ENCODE measurements around the gene TNK1.

The TNK1 gene

DNA sequence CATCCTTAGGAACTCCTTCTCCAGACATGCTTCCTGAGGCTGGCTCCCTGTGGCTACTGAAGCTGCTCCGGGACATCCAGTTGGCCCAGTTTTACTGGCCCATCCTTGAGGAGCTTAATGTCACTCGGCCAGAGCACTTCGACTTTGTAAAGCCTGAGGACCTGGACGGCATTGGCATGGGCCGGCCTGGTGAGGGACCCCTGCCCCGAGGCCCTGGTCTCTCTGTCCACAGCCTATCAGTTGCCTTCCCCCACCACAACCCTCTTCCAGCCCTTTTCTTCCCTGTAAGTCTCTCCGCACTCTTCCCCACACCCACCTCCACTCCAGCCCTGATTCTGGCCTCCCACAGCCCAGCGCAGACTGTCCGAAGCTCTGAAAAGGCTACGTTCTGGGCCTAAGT is 2.0 kb downstream of the TNK1 start (continued):
- TF ChIP-seq HOXC10 (CRISPR knock-in tag; IDR thresholded peaks at IDR 0.05): no peak
- TF ChIP-seq ZNF664 (tag by site-specific recombination; IDR thresholded peaks at IDR 0.05): no peak
- TF ChIP-seq, protein P1, sequence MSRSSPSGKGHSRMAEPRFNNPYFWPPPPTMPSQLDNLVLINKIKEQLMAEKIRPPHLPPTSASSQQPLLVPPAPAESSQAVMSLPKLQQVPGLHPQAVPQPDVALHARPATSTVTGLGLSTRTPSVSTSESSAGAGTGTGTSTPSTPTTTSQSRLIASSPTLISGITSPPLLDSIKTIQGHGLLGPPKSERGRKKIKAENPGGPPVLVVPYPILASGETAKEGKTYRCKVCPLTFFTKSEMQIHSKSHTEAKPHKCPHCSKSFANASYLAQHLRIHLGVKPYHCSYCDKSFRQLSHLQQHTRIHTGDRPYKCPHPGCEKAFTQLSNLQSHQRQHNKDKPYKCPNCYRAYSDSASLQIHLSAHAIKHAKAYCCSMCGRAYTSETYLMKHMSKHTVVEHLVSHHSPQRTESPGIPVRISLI (tag by site-specific recombination; IDR thresholded peaks at IDR 0.05): no peak
- TF ChIP-seq, protein P2, sequence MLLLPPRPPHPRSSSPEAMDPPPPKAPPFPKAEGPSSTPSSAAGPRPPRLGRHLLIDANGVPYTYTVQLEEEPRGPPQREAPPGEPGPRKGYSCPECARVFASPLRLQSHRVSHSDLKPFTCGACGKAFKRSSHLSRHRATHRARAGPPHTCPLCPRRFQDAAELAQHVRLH (tag by site-specific recombination; IDR thresholded peaks at IDR 0.05): no peak
- no peak for TF ChIP-seq ZNF561 (tag by site-specific recombination; IDR thresholded peaks at IDR 0.05; ENCODE audit: borderline replicate concordance)
- TF ChIP-seq, protein P3, sequence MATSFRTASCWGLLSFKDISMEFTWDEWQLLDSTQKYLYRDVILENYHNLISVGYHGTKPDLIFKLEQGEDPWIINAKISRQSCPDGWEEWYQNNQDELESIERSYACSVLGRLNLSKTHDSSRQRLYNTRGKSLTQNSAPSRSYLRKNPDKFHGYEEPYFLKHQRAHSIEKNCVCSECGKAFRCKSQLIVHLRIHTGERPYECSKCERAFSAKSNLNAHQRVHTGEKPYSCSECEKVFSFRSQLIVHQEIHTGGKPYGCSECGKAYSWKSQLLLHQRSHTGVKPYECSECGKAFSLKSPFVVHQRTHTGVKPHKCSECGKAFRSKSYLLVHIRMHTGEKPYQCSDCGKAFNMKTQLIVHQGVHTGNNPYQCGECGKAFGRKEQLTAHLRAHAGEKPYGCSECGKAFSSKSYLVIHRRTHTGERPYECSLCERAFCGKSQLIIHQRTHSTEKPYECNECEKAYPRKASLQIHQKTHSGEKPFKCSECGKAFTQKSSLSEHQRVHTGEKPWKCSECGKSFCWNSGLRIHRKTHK (tag by site-specific recombination; IDR thresholded peaks at IDR 0.05): no peak
- TF ChIP-seq ZNF184 (tag by site-specific recombination; IDR thresholded peaks at IDR 0.05): no peak
- no peak for TF ChIP-seq ZNF521 (tag by site-specific recombination; IDR thresholded peaks at IDR 0.05)
- no peak for TF ChIP-seq ZNF350 (tag by site-specific recombination; IDR thresholded peaks at IDR 0.05)

DNA sequence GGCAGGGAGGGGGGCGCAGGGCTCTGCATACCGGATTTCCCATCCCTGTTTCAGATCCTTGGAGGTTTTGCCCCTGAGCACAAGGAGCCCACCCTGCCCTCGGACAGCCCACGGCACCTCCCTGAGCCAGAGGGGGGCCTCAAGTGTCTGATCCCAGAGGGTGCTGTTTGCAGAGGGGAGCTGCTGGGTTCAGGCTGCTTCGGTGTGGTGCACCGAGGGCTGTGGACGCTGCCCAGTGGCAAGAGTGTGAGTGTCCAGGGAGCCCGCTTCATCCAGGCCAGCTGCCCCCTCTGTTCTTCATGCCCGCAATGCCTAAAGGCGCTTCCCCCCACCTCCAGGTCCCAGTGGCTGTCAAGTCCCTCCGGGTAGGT is 2.5 kb downstream of the TNK1 start:
- CTCF ChIA-PET: no interaction called here
- Histone ChIP-seq H3K4me1 (ENCODE audit: control insufficient read depth, insufficient read depth, low read length) (no peaks in the 10 kb centered on the region), H3K36me3 (ENCODE audit: control insufficient read depth in 2 of 2, insufficient read depth in 1 of 2, low read length in 2 of 2) (no peaks in the 10 kb centered on the region; a peak in 1 of 3 replicates), H3K27ac (ENCODE audit: extremely low read depth, low read depth, low read length) (no peak overlapping the region), H3K4me3 (ENCODE audit: low read depth, low read length) (no peak overlapping the region), H3K9me3 (ENCODE audit: control insufficient read depth, insufficient read depth, low read depth, low read length) (no peaks in the 10 kb centered on the region)
- POLR2A ChIA-PET: interaction anchor here (1.1 kb wide), 2 partner anchors 15 to 21 kb away, joined by 3 to 4 read pairs; partner anchors contain the start of gene TMEM256
- TF ChIP-seq ZNF211 (tag by site-specific recombination; IDR thresholded peaks at IDR 0.05; ENCODE audit: low read depth) (no peak), TRIM28 (IDR thresholded peaks at IDR 0.05; ENCODE audit: borderline replicate concordance, low read length) (no peak), ZNF791 (tag by site-specific recombination; IDR thresholded peaks at IDR 0.05) (no peak), ZNF121 (tag by site-specific recombination; IDR thresholded peaks at IDR 0.05) (no peak), ZFHX2 (tag by site-specific recombination; conservative IDR thresholded peaks at IDR 0.05) (no peak), BCL11A (tag by site-specific recombination; IDR thresholded peaks at IDR 0.05; ENCODE audit: low read depth) (no peak), ZNF629 (tag by site-specific recombination; IDR thresholded peaks at IDR 0.05) (no peak), SP2 (tag by site-specific recombination; IDR thresholded peaks at IDR 0.05) (no peak), ZNF266 (tag by site-specific recombination; IDR thresholded peaks at IDR 0.05; ENCODE audit: low read depth) (no peak), REPIN1 (tag by site-specific recombination; IDR thresholded peaks at IDR 0.05; ENCODE audit: low read depth) (no peak)
- TF ChIP-seq, protein P1 (tag by site-specific recombination; IDR thresholded peaks at IDR 0.05): no peak
- TF ChIP-seq, protein P4, sequence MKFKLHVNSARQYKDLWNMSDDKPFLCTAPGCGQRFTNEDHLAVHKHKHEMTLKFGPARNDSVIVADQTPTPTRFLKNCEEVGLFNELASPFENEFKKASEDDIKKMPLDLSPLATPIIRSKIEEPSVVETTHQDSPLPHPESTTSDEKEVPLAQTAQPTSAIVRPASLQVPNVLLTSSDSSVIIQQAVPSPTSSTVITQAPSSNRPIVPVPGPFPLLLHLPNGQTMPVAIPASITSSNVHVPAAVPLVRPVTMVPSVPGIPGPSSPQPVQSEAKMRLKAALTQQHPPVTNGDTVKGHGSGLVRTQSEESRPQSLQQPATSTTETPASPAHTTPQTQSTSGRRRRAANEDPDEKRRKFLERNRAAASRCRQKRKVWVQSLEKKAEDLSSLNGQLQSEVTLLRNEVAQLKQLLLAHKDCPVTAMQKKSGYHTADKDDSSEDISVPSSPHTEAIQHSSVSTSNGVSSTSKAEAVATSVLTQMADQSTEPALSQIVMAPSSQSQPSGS (tag by site-specific recombination; IDR thresholded peaks at IDR 0.05; ENCODE audit: low read depth): no peak
- TF ChIP-seq, protein P5, sequence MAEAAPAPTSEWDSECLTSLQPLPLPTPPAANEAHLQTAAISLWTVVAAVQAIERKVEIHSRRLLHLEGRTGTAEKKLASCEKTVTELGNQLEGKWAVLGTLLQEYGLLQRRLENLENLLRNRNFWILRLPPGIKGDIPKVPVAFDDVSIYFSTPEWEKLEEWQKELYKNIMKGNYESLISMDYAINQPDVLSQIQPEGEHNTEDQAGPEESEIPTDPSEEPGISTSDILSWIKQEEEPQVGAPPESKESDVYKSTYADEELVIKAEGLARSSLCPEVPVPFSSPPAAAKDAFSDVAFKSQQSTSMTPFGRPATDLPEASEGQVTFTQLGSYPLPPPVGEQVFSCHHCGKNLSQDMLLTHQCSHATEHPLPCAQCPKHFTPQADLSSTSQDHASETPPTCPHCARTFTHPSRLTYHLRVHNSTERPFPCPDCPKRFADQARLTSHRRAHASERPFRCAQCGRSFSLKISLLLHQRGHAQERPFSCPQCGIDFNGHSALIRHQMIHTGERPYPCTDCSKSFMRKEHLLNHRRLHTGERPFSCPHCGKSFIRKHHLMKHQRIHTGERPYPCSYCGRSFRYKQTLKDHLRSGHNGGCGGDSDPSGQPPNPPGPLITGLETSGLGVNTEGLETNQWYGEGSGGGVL (tag by site-specific recombination; IDR thresholded peaks at IDR 0.05): no peak
- TF ChIP-seq, protein P6, sequence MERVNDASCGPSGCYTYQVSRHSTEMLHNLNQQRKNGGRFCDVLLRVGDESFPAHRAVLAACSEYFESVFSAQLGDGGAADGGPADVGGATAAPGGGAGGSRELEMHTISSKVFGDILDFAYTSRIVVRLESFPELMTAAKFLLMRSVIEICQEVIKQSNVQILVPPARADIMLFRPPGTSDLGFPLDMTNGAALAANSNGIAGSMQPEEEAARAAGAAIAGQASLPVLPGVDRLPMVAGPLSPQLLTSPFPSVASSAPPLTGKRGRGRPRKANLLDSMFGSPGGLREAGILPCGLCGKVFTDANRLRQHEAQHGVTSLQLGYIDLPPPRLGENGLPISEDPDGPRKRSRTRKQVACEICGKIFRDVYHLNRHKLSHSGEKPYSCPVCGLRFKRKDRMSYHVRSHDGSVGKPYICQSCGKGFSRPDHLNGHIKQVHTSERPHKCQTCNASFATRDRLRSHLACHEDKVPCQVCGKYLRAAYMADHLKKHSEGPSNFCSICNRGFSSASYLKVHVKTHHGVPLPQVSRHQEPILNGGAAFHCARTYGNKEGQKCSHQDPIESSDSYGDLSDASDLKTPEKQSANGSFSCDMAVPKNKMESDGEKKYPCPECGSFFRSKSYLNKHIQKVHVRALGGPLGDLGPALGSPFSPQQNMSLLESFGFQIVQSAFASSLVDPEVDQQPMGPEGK (tag by site-specific recombination; IDR thresholded peaks at IDR 0.05): no peak
- TF ChIP-seq, protein P7, sequence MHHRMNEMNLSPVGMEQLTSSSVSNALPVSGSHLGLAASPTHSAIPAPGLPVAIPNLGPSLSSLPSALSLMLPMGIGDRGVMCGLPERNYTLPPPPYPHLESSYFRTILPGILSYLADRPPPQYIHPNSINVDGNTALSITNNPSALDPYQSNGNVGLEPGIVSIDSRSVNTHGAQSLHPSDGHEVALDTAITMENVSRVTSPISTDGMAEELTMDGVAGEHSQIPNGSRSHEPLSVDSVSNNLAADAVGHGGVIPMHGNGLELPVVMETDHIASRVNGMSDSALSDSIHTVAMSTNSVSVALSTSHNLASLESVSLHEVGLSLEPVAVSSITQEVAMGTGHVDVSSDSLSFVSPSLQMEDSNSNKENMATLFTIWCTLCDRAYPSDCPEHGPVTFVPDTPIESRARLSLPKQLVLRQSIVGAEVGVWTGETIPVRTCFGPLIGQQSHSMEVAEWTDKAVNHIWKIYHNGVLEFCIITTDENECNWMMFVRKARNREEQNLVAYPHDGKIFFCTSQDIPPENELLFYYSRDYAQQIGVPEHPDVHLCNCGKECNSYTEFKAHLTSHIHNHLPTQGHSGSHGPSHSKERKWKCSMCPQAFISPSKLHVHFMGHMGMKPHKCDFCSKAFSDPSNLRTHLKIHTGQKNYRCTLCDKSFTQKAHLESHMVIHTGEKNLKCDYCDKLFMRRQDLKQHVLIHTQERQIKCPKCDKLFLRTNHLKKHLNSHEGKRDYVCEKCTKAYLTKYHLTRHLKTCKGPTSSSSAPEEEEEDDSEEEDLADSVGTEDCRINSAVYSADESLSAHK (tag by site-specific recombination; IDR thresholded peaks at IDR 0.05): no peak

Measured in HEK293 (cell line).